DOHH2 (cell line): ENCODE results near the gene DNAJC28.

ENCODE experiments used
- EZH2phosphoT487 ChIP-seq: fragments of 200-600 bp; sonication (generic); IDR thresholded peaks from 2 replicates; pipeline ENCODE4 v1.6.1; 2017; ENCODE audit warnings: borderline replicate concordance, mild to moderate bottlenecking, antibody characterized with exemption, low read length, moderate library complexity, mixed read lengths
- TF ChIP-seq, protein P1 (sequence below): fragments of 200-600 bp; sonication (generic); IDR thresholded peaks from one replicate; pipeline ENCODE4 v1.5.1; 2014; ENCODE audit warnings: antibody characterized with exemption, mild to moderate bottlenecking, low read depth, low read length; ENCODE audit not compliant: poor library complexity, severe bottlenecking

DNA sequence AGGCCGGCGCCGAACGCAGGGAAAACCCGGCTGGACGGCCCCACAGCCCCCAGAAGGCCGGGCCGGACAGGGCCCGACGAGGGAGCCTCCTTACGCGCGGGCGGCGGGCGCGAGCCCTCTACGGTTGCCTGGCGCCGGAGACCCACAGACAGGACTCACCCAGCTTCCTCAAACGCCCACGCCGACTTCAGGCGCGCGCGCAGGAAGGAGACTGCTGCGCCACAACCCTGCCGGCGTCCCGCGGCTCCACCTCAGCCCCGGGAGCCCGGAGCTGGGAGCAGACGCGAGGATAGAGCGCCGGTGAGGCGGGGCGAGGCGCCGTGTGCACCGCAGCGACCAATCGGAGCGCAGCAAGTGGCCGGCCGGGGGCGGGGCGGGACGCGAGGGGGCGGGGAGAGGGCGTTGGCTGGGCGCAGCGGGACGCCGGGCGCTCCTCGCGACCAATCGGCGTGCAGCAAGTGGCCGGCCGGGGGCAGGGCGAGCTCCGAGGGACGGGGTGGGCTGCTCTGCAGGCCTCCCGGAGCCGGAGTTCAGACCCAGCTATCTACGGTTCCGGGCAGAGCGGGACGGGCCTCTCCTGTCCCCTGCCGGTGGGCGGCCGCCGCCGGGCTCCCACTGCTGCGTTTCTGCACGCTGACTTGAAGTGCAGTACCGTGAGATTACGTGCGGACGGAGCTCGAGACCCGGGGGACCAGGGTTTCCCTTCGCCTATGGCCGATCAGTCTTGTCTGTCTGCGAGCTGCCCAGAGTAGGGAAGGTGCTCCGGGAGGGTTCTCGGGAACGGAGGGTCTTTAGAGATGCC, 11.6 kb downstream of the DNAJC28 start, which contains the start of gene TMEM50B:
- TF ChIP-seq, protein P1, sequence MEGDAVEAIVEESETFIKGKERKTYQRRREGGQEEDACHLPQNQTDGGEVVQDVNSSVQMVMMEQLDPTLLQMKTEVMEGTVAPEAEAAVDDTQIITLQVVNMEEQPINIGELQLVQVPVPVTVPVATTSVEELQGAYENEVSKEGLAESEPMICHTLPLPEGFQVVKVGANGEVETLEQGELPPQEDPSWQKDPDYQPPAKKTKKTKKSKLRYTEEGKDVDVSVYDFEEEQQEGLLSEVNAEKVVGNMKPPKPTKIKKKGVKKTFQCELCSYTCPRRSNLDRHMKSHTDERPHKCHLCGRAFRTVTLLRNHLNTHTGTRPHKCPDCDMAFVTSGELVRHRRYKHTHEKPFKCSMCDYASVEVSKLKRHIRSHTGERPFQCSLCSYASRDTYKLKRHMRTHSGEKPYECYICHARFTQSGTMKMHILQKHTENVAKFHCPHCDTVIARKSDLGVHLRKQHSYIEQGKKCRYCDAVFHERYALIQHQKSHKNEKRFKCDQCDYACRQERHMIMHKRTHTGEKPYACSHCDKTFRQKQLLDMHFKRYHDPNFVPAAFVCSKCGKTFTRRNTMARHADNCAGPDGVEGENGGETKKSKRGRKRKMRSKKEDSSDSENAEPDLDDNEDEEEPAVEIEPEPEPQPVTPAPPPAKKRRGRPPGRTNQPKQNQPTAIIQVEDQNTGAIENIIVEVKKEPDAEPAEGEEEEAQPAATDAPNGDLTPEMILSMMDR: peak; percentile 39
- no peak for TF ChIP-seq EZH2phosphoT487
